Astrocyte of the hippocampus (primary cell): Measurements from ENCODE around the gene FBF1.
A peak's percentile ranks its signal among the peaks of the same experiment; 100 is the strongest.
"Not testable (repeated sequence)": the region's sequence is repeated elsewhere in the genome, so short reads cannot be mapped to it uniquely, and the experiment has no call there.

Experiments
- DNase-seq: peaks from one replicate; pipeline ENCODE4 v3.0.0; 2011; ENCODE audit warnings: low read depth, low spot score

FBF1 gene

GRCh38 chr17:75895370-75896155, 45.3 kb downstream of the FBF1 start:
- peak; percentile 43 for DNase-seq

GRCh38 chr17:75894049-75894733, 46.7 kb downstream of the FBF1 start:
- DNase-seq = no peak

GRCh38 chr17:75893305-75894048, 47.4 kb downstream of the FBF1 start:
- DNase-seq = no peak

DNA sequence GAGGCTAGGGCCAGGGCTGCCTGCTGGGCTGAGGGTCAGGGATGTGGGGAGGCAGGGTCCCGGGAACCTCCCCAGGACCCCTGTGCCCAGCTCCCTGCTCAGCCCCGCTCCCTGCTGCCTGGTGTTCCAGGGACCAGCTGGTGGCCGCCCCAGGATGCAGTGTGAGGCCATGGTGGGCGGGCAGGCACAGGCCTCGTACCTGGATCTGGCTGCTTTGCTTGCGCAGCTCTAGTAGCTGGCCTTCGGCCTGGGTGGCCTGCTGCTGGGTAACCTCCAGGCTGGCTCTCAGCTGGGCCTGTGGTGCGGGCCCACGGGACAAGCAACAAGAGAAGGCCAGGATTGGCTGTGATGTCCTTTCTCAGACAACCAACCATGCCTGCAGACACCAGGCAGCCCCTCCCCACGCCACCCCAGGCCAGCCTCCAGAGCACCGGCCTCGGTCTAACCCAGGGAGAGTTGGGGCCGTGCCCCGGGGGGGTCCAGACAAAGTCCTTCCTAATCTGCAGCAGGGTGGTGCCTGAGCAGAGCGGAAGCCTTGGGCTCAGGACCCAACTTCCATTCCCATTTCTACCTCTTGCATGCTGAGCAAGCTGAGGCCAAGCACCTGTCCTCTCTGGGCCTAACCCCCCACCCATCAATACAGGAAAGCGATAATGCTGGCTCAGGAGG, 48.2 kb downstream of the FBF1 start:
- no peak for DNase-seq

DNA sequence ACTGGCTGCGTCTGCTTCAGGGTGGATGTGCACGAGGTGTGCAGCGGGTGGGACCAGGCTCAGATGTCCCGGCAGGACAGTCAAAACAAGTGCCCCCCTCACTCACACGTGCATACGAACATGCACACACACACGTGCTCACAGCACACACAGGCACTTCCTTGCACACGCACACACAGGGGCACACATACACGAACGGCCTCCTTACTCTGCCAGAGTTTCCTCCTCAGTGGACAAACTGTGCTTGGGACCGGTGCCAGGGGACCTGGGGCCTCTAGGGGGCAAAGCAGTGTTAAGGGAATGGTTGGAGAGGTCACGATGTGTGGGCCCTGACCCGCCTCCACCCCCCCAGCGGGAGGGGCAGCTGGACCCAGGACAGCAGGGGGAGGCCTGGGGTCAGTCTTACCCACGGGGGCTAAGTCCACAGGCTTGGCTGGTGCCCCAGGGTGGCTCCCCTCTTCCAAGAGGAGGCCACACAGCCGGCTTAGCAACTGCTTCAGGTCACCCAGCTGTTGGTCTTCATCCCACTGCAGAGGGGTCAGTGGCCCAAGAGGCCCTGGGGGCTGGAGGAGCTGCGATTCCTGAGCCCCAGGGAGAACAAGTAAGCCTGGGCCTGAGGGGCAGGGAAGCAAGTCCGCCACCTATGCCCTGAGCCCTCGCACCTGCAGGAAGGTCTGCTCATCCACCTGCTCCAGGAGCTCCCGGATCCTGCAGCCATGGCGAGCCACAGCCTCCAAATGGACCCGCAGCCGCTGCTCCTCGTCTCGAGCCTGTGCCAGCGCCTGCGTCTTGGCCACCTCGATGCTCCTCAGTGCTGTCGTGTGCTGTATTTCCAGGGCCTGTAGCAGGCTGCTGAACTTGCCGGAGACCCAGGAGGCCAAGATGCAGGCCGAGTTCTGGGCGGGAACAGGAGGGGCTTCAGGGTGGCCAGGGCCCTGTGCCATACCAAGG, 49.0 kb downstream of the FBF1 start:
- DNase-seq = no peak

DNA sequence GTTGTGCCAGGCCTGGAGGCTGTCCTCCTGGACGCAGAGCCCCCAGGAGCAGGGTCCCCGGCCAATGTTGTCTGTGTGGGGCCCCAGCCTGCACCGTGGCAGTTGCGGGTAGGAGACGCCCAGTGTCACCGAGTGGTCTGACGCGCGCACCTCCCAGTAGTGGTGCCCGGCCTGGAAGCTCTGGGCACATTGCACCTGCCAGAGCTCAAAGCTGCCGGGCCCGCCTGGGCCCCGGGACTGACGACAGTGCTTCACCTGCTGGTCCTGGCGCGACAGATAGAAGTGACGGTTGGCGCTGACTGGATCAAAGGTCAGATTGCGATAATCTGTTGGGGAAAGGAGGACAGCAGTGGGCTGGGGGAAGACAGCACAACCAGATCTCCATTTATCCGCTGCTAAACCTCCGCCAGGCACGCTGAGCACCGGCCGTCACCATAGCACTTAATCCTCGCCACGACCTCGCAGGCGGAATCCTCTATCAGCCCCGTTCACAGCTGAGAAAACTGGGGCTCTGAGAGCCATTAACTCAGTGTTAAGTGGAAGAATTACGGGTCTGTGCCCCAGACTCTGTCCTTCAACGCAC, 49.7 kb downstream of the FBF1 start:
- no peak for DNase-seq

- no peak for DNase-seq
Observed at GRCh38 chr17:75889454-75889853, 51.4 kb downstream of the FBF1 start.

GRCh38 chr17:75888484-75888883, 52.4 kb downstream of the FBF1 start:
- DNase-seq = no peak

- DNase-seq = not testable (repeated sequence)
Observed at GRCh38 chr17:75885860-75886259, 55.0 kb downstream of the FBF1 start.

- DNase-seq = no peak
Observed at GRCh38 chr17:75885431-75885830, 55.4 kb downstream of the FBF1 start.

DNA sequence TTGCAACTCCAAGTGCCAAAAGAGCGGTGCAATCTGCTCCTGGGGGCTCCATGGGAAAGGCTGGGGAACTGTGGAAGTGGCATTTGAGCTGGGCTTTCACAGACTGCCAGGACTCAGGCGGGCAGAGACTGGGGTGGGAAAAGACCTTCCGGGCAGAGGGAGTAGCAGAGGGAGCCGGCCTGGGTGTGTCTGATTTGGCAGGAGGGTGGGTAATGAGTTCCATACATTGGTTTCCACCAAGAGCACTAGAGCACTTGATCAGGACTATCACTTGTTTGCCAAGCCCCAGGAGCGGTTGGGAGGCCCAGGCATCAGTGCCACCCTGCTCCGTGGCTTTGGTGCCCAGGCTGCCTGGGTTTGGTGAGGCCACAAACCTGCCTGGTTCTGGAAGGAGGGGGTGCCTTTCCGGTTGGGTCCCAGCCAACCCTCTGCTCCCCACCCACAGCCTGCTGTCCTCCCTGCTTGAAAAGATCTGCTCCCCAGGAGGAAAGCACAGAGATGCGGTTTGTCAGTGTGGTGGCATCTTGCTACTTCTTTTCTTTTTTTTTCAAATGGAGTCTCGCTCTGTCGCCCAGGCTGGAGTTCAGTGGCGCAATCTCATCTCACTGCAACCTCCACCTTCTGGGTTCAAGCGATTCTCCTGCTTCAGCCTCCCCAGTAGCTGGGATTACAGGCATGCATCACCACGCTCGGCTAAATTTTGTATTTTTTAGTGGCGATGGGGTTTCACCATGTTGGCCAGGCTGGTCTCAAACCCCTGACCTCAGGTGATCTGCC, 59.0 kb downstream of the FBF1 start:
- DNase-seq = no peak

DNA sequence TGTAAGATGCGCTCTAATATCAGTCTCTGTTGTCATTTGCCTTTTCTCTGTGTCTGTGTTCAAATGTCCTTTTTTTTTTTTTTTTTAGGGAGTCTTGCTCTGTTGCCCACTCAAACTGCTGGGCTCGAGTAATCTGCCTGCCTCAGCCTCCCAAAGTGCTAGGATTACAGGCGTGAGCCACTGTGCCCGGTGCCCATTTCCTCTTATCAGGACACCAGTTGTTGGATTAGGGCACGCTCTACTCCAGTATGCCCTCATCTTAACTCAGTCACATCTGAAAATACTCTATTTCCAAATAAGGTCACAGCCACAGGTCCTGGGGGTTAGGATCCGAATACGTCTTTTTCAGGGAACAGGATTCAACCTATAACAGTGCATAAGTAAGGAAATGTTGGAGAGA, 60.6 kb downstream of the FBF1 start:
- DNase-seq = no peak

DNA sequence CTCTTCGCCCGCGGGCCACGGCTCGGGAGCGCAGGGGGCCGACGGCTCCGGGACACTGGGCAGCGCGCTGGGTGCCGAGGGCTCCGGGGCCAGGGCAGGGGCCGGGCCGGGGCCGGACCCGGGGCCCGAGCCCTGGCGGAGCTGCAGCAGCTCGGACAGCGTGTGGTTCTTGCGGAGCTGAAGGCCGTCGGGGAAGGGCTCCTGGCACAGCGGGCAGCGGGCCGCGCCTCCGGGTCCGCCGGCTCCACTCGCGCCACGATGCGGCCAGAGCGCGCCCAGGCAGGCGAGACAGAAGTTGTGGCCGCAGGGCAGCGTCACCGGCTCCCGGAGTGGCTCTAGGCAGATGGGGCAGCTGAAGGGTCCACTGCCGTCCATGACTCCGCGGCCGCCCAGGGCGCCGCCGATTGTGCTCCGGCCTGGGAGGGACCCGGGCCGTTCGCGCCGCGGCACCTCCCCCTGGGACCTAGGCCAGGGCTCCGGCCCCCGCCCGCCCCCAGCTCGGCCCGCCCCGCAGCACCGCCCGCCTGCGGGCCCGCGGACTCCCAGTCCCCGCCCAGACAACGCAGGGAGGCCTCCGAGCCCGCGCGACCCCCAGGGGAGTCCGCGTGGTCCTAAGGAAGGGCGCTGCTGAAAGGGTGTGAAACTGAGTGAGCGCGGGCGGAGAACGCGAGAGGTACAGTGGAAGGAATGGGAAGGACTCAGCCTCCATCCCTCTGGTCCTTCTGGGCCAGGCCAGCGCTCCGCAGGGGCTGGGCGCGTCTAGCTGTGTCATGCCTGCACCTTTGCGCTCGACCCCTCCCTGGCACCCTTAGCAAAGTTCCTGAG, 62.5 kb downstream of the FBF1 start, which contains the start of gene TRIM47:
TSS of gene TRIM47 (minus strand) at position 408 of the 825 bp plus-strand sequence. CDS start at position 375, 33 bp downstream.
- peak; percentile 75 for DNase-seq

- DNase-seq = peak; percentile 91
Observed at GRCh38 chr17:75877752-75878173, 63.1 kb downstream of the FBF1 start.

GRCh38 chr17:75876938-75877751, 63.7 kb downstream of the FBF1 start:
- DNase-seq = peak; percentile 97

DNA sequence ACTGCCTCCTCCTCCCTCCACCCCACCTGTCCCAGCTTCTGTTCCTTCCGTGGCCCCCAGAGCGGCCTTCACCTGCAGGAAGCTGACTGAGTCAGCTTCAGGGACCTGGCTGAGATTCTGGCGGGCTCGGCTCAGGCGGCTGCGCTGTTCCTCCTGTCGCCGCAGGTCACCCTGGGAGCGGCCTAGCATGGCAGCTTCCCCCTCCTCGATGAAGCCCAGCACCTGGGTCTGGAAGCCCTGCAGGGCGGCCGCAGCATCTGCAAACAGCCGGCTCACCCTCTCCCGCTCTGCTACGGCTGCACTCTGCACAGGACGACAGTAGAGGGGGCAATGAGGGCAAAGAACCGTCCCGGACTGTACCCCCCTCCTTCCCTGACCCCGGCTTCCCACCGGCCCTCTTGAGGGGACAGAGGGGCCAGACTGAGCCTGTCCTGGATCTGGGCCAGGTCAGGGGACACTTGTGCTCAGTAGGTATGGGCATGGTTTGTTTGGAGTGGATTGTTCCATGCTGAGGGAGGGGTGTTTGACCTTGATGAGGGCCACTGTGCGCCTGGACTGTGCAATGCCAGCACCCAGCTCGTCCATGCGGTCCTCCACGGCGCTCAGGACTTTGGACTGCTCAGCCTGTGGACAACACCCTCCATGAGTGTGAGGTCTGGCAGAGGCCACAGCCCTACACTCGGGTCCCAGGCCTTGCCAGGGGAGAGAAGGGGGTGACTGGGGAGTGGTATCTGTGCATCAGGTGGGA, 64.5 kb downstream of the FBF1 start:
- peak; percentile 31 for DNase-seq

- peak; percentile 45 for DNase-seq
Observed at GRCh38 chr17:75875940-75876189, 65.0 kb downstream of the FBF1 start.
